ENCODE measurements around the gene SMIM43.

DNA sequence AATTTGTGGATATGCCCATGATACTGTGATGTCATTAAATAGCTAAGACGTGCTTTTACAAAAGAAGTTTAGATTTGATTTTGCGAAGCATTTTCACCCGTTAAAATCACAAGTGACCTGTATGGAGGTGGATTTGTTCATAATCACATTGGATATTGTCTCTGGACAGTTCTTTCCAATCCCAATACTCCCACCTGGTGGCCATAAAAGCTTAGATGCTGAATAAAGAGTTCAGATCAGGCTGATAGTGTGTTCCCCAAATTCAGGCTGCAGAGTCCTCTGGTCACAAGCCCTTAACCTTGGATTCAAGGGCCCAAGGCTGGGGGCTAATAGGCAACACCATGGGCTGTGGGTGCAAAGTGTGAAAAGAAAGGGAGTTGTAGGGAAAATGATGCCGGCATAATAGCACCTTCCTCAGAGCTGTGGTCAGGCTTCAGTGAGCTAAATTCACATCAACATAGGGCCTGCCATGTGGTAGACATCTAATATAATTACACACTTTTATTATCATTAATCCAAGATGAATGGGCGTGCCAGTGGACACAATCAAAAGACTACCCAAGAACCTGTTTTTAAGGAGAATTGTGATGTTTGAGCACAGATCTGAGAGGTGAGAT is 28.1 kb downstream of the SMIM43 start:
- TF ChIP-seq, protein P1, sequence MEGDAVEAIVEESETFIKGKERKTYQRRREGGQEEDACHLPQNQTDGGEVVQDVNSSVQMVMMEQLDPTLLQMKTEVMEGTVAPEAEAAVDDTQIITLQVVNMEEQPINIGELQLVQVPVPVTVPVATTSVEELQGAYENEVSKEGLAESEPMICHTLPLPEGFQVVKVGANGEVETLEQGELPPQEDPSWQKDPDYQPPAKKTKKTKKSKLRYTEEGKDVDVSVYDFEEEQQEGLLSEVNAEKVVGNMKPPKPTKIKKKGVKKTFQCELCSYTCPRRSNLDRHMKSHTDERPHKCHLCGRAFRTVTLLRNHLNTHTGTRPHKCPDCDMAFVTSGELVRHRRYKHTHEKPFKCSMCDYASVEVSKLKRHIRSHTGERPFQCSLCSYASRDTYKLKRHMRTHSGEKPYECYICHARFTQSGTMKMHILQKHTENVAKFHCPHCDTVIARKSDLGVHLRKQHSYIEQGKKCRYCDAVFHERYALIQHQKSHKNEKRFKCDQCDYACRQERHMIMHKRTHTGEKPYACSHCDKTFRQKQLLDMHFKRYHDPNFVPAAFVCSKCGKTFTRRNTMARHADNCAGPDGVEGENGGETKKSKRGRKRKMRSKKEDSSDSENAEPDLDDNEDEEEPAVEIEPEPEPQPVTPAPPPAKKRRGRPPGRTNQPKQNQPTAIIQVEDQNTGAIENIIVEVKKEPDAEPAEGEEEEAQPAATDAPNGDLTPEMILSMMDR (IDR thresholded peaks at IDR 0.05) = peak; percentile 72
- no peak for TF ChIP-seq ZFX (IDR thresholded peaks at IDR 0.05; ENCODE audit: borderline replicate concordance)
